GM21529 (cell line): ENCODE measurements around the gene BAX.

ENCODE experiments used
- ATAC-seq: cut with Tn5 transposase; IDR thresholded peaks from one replicate; pipeline ENCODE4 v1.9.1; 2021; ENCODE audit not compliant: unreplicated experiment

The BAX gene

DNA sequence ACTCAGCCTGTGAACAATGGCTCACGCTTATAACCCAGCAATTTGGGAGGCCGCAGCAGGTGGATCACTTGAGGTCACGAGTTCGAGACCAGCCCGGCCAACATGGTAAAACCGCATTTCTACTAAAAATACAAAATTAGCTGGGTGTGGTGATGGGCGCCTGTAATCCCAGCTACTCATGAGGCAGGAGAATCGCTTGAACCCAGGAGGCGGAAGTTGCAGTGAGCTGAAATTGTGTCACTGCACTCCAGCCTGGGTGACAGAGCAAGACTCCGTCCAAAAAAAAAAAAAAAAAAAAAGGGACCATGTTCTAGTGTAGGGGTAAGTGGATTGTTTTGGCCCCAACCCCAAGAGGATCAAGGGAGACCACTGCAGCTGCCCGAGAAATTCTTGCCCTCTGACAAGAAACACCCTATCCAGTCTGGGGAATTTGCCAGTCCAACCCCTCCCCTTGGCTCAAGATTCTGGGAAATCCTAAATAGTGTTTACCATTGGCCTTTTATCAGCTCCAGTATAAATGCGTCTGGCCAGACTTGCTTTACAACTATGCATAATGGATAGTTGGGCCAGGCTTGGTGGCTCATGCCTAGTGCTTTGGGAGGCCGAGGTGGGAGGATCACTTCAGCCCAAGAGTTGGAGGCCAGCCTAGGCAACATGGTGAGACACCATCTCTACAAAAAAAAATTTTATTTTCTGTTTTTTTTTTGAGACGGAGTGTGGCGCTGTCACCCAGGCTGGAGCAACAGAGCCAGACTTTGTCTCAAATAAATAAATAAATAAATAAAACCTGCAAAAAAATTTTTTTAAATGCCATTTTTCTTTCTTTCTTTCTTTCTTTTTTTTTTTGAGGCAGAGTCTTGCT is 26.3 kb upstream of the BAX start:
- no peak for ATAC-seq

DNA sequence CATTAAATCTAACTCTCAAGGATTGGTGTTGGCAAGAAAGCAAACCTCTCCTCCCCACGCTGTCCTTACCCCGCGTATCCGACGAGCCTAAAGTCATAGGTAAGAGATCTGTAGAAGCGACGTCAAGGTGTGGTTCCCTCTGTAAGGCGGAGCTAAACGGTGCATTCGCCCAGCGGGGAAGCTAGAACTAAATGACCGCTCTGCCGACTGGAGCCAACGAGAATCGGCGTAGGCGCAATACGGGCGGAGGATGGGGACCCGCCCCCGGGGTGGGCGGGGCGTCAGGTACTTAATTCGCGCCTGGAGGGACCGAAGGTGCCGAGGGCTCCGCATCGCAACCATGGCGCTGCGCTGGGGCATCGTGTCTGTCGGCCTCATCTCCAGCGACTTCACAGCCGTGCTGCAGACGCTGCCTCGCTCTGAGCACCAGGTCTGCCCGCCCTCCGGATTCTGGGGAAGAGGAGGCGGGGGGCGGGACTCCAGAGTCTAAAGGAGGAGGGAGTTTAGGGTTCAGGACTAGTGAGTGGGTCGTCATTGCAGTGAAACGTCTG is 21.2 kb upstream of the BAX start, which contains the start of gene DHDH:
Gene DHDH (plus strand): TSS at position 318 of the 551 bp plus-strand sequence. CDS start 23 bp downstream, at position 341.
- ATAC-seq: peak; percentile 68

DNA sequence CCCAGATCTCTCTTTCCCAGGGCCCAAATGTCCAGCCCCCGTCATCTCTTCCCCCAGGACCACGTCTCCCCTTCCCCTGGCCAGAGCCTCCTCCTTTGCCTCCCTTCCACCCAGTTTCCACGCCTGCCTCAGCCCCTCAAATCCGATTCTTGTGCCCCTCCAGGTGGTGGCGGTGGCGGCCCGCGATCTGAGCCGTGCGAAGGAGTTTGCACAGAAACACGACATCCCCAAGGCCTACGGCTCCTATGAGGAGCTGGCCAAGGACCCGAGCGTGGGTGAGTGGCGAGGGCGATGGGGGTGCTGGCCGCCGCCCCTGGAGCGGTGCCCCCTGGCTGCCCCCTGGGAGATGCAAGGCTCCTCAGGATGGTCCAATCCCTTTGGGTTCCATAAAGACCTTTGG is 19.8 kb upstream of the BAX start:
- no peak for ATAC-seq

- no peak for ATAC-seq
Observed at GRCh38 chr19:48935864-48936263, 18.8 kb upstream of the BAX start.

GRCh38 chr19:48938256-48938655 is 16.4 kb upstream of the BAX start:
- ATAC-seq: no peak

DNA sequence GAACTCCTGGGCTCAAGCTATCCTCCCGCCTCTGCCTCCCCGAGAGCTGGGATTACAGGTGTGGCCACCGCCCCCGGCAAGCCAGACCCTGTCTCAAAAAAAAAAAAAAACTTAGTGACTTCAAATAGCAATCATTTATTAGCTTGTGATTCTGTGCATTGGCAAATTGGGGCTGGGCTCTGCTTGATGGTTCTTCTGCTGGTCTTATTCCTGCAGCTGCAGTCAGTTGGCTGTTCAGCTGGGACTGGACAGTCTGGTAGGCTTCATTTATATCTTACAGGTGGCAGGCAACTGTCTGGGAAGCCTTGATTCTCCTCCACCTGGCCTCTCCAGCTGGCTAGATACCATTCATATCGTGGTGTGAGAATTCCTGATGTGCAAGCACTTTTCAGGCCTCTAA is 13.8 kb upstream of the BAX start:
- no peak for ATAC-seq

GRCh38 chr19:48943081-48943480 is 11.6 kb upstream of the BAX start:
- no peak for ATAC-seq

DNA sequence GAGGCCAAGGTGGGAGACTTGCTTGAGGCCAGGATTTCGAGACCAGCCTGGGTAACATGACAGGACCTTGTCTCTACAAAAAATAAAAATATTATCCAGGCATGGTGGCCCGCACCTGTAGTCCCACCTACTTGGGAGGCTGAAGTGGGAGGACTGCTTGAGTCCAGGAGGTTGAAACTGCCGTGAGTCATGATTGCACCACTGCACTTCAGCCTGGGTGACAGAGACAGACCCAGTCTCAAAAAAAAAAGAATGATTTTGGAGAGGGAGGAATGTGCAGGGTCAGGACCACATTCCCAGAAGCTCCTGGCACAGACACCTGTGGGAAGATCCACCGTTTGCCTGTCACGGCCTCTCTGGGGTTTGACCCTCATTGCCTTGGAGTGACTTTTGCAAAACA is 9.3 kb upstream of the BAX start:
- ATAC-seq: no peak

DNA sequence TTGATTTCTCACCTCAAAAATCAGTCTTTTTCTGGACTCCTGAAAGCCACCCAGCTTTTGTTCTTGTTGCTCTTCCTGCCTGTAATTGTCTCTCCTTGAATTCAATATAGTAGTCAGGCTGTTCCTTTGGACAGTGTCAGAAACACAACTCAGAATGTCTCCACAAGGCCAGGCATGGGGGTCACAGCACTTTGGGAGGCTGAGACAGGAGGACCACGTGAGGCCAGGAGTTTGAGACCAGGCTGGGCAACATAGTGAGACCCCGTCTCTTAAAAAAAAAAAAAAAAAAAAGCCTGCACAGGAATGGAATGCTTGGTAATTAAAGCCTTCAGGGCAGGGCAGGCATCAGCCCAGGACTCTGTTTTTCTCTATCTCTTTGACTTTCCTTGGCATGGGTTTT is 8.9 kb upstream of the BAX start:
- no peak for ATAC-seq

GRCh38 chr19:48946463-48947257 is 8.0 kb upstream of the BAX start:
- no peak for ATAC-seq

DNA sequence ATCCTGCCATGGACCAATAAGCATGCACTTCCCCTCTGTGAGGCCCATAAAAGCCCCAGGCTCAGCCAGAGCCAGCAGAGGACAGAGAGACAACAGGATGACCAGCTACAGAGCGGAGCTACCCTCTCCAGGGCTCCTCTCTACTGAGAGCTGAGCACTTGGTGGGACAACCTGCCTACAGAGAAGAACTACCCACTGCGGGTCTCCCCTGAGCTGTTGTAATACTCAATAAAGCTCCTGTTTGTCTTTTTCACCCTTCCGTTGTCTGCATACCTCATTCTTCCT is 7.5 kb upstream of the BAX start:
- no peak for ATAC-seq

- no peak for ATAC-seq
Observed at GRCh38 chr19:48950159-48950558, 4.5 kb upstream of the BAX start.

DNA sequence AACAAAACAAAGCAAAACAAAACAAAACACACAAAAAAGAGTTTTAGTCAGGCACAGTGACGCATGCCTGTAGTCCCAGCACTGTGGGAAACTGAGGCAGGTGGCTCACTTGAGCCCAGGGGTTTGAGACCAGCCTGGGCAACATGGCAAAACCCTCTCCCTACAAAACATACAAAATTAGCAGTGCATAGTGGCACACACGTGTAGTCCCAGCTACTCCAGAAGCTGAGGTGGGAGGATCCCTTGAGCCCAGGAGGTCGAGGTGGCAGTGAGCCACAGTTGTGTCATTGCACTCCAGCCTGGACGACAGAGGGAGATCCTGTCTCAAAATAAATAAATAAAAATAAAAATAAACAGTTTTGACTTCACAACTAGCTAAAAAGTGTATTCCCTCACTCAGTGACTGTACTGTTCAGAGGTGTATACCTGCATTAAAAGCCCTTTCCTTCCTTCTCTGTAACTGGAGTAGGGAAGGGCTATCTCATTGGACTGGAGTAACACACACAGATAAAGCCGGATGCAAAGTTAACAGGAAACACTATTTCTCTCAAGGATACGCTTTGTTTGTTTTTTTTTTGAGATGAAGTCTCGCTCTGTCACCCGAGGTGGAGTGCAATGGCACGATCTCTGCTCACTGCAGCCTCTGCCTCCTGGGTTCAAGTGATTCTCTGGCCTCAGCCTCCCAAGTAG is 3.7 kb upstream of the BAX start:
- no peak for ATAC-seq

- no peak for ATAC-seq
Observed at GRCh38 chr19:48953141-48953540, 1.5 kb upstream of the BAX start.

- ATAC-seq: no peak
Observed at GRCh38 chr19:48953990-48954594, 583 bp upstream of the BAX start.

- no peak for ATAC-seq
Observed at GRCh38 chr19:48955308-48955958, 758 bp downstream of the BAX start.

- no peak for ATAC-seq
Observed at GRCh38 chr19:48958006-48958405, 3.3 kb downstream of the BAX start.

GRCh38 chr19:48959341-48960239 is 4.9 kb downstream of the BAX start:
- ATAC-seq: no peak

DNA sequence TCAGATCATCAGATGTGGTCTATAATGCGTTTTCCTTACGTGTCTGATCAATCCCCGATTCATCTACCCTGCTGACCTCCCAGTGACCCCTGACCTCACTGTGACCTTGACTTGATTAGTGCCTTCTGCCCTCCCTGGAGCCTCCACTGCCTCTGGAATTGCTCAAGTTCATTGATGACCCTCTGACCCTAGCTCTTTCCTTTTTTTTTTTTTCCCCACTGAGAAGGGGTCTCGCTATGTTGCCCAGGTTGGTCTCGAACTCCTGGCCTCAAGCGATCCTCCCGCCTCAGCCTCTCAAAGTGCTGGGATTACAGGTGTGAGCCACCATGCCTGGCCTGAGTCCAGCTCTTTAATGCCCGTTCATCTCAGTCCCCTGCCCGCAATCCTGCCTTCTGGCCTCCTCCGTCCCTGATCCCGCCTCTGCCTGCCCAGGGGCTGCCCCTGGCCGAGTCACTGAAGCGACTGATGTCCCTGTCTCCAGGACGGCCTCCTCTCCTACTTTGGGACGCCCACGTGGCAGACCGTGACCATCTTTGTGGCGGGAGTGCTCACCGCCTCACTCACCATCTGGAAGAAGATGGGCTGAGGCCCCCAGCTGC is 6.5 kb downstream of the BAX start:
- ATAC-seq: no peak
